Measurements from ENCODE around the gene KPTN. TPM values are rescaled to one million over a fixed set of nuclear protein-coding genes. Genes with fewer than 3 reads are reported as not detected.
A peak's percentile ranks its signal among the peaks of the same experiment; 100 is the strongest.

The KPTN gene
- total RNA-seq, 2 donors from 2014 or later = 3.1 to 4.6 TPM

DNA sequence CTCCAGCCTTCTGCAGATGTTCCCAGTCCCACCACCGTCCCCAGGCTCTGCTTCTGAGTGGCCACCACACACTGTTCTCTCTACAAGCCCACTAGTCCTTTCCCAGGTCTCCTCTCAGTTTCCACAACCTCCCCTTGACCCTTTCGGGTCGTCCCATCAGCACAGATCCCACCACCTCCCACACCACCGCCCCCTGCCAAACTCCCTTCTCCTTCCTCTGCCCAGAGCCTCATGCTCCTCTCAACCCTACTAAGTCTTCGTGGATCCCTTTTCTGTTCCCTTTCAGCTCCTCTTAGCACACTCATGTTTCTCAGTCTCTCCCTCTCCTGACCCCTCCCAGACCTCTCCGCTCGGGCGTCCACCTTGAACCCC lies 28.9 kb upstream of the KPTN start:
- intact Hi-C loops (cut with DNase I) = no loop called here
- peak overlapping the region; percentile 82 to 100 (median 96) for H3K27ac ChIP-seq
- no peaks in the 10 kb centered on the region for H3K9me3 ChIP-seq
- H3K4me1 ChIP-seq = peaks cover 61% of the 10 kb centered on the region
- TF ChIP-seq POLR2A (IDR thresholded peaks at IDR 0.05) = no peak
- TF ChIP-seq, protein P1, sequence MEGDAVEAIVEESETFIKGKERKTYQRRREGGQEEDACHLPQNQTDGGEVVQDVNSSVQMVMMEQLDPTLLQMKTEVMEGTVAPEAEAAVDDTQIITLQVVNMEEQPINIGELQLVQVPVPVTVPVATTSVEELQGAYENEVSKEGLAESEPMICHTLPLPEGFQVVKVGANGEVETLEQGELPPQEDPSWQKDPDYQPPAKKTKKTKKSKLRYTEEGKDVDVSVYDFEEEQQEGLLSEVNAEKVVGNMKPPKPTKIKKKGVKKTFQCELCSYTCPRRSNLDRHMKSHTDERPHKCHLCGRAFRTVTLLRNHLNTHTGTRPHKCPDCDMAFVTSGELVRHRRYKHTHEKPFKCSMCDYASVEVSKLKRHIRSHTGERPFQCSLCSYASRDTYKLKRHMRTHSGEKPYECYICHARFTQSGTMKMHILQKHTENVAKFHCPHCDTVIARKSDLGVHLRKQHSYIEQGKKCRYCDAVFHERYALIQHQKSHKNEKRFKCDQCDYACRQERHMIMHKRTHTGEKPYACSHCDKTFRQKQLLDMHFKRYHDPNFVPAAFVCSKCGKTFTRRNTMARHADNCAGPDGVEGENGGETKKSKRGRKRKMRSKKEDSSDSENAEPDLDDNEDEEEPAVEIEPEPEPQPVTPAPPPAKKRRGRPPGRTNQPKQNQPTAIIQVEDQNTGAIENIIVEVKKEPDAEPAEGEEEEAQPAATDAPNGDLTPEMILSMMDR (IDR thresholded peaks at IDR 0.05) = no peak
- no peaks in the 10 kb centered on the region for H3K27me3 ChIP-seq
- DNase-seq (no peak), ATAC-seq (no peak)
- H3K4me3 ChIP-seq = no peak overlapping the region
- 18 to 28% methylated on average over 8 of the region's 8 CpGs for WGBS, 2 donors
- H3K36me3 ChIP-seq (replicated peaks in 1 of 2; ENCODE audit: insufficient read depth in 1 of 2, low read depth in 2 of 2) = no peaks in the 10 kb centered on the region

DNA sequence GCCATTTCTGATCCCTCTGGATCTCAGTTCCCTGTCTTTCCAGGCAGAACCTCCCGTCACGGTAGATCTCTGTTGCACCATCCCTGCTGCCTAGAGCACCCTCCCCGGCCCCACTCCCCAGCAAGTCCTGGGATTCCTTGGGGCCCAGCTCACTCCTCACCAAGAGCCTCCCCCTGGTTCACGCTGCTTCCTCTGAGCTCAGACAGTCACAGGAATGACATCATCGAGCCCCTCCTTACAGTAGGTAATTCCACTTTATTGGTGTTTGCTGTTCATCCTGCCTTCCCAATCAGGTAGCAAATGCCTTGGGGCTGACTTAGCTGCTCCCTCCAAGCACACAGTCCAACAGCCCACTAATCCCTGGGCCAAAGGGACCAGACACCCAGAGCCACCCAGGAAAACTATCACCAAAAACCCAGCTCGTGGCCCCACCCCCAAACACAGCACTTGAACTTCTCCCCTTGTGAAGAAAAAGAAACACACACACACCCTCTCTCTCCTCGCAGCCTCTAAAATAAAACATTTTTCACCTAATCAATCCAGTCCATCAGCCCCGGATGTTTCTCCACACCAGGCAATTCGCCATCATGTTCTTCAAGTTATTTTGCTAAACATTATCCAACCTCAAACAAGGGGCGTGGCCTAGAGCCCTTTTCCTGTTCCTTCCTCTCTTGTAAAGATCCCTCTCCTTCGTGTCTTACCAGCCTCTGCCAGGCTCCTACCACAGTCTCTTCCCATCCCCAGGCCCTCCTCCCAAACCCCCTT lies 28.3 kb upstream of the KPTN start:
- 9 to 12% methylated on average over 11 of the region's 11 CpGs for WGBS, 2 donors
- H3K27ac ChIP-seq = peak overlapping the region; percentile 82 to 100 (median 96)
- H3K27me3 ChIP-seq = no peaks in the 10 kb centered on the region
- peaks cover 66% of the 10 kb centered on the region for H3K4me1 ChIP-seq
- H3K36me3 ChIP-seq (replicated peaks in 1 of 2; ENCODE audit: insufficient read depth in 1 of 2, low read depth in 2 of 2) = no peaks in the 10 kb centered on the region
- intact Hi-C loops (cut with DNase I) = no loop called here
- no peaks in the 10 kb centered on the region for H3K9me3 ChIP-seq
- DNase-seq (peak; percentile 83 to 92 (median 92)), ATAC-seq (peak; percentile 15)
- H3K4me3 ChIP-seq = no peak overlapping the region
- TF ChIP-seq POLR2A (IDR thresholded peaks at IDR 0.05) = peak in 2 of 3 donors; percentile 56 to 64
- TF ChIP-seq, protein P1 (IDR thresholded peaks at IDR 0.05) = no peak

DNA sequence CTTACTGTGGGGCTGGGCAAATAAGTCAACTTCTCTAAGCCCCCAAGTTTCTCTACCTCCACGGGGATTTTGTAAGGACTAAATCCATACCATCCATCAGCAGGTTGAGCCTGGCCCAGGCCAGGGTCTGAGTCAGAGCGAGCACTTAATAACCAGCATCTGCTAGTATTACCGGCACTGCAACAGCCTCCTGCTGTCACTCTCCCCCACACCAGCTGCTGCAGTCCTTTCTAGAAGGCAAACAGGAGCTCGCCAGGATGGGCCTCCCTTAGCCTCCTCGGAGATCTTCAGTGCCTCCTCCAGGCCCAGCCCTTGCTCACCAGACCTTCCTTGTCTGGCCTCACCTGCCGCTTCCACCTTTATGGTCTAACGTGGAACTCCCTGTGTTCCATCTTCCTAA lies 27.7 kb upstream of the KPTN start:
- TF ChIP-seq, protein P1 (IDR thresholded peaks at IDR 0.05) = no peak
- no peak for TF ChIP-seq POLR2A (IDR thresholded peaks at IDR 0.05)
- Histone ChIP-seq H3K4me3 (no peak overlapping the region), H3K4me1 (peaks cover 73% of the 10 kb centered on the region), H3K27ac (peak overlapping the region; percentile 82 to 100 (median 96)), H3K9me3 (no peaks in the 10 kb centered on the region), H3K27me3 (no peaks in the 10 kb centered on the region), H3K36me3 (replicated peaks in 1 of 2; ENCODE audit: insufficient read depth in 1 of 2, low read depth in 2 of 2) (no peaks in the 10 kb centered on the region)
- ATAC-seq (no peak), DNase-seq (peak in 3 of 4 donors; percentile 33 to 49 (median 36))
- WGBS, 2 donors = 27 to 29% methylated on average over 6 to 7 of the region's 7 CpGs
- intact Hi-C loops (cut with DNase I) = no loop called here

DNA sequence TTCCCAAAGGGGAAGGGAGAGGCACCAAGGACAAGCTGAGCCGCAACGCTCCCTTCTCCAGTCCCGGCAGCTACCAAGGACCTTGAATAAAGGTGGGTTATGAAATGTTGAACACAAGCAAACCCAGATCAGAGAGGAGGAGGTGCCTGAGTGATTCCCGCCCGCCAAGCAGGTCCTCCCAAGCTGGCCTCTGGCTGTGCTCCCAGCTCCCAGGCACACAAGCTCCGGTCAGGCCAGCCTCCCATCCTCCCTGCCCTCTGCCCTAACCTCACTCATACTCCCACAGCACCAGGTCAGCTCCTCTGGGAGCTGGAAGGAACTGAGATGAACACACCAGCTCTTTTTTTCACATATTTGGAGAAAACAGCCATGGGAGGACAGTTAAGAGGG lies 27.1 kb upstream of the KPTN start:
- intact Hi-C loops (cut with DNase I) = no loop called here
- Histone ChIP-seq H3K4me1 (peaks cover 78% of the 10 kb centered on the region), H3K27me3 (no peaks in the 10 kb centered on the region), H3K27ac (peak overlapping the region; percentile 82 to 100 (median 96)), H3K36me3 (replicated peaks in 1 of 2; ENCODE audit: insufficient read depth in 1 of 2, low read depth in 2 of 2) (no peaks in the 10 kb centered on the region), H3K9me3 (no peaks in the 10 kb centered on the region), H3K4me3 (no peak overlapping the region)
- DNase-seq = peak; percentile 55 to 86 (median 70)
- TF ChIP-seq, protein P1 (IDR thresholded peaks at IDR 0.05) = no peak
- peak in 2 of 3 donors; percentile 7 to 23 for TF ChIP-seq POLR2A (IDR thresholded peaks at IDR 0.05)
- ATAC-seq = no peak
- 0 to 19% methylated on average over 1 to 6 of the region's 6 CpGs for WGBS, 2 donors

Data from body of pancreas (tissue), 4 donors.